ENCODE data around the gene FZR1. TPM values are rescaled to one million over a fixed set of nuclear protein-coding genes. Genes with fewer than 3 reads are reported as not detected.

Gene FZR1
- total RNA-seq, 1 experiment from 2014 or later: 57.0 TPM

DNA sequence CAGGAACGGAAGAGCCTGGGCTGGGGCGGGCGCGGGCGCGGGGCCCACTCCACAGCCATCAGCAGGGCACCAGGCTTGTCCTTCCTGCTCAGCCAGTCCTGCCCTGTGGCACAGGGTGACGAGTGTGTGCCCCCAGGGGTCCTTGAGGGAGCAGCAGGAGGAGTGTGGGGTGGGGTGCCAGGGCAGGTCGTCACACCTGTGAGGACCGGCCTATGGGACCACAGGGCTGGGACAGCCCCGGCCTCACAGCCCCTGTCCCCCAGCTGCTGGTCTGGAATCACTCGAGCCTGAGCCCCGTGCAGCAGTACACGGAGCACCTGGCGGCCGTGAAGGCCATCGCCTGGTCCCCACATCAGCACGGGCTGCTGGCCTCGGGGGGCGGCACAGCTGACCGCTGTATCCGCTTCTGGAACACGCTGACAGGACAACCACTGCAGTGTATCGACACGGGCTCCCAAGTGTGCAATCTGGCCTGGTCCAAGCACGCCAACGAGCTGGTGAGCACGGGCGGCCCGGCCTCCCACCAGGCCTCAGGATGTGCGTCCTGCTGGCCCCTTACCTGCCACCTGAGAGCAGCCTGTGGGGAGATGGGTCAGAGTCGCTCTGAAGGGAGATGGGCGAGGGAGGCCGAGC, 26.2 kb downstream of the FZR1 start:
- Histone ChIP-seq H3K27ac (no peak overlapping the region), H3K9me2 (ENCODE audit: insufficient read depth) (no peaks in the 10 kb centered on the region), H2AFZ (no peak overlapping the region), H3K4me2 (no peak overlapping the region), H3K4me1 (replicated peaks; ENCODE audit: insufficient read depth) (no peaks in the 10 kb centered on the region), H3K79me2 (ENCODE audit: low read depth) (no peaks in the 10 kb centered on the region), H3K36me3 (ENCODE audit: low read depth) (no peaks in the 10 kb centered on the region), H3K27me3 (ENCODE audit: insufficient read depth, low read depth) (no peaks in the 10 kb centered on the region), H3F3A (ENCODE audit: insufficient read depth, low read depth) (no peaks in the 10 kb centered on the region), H3K4me3 (no peak overlapping the region), H4K20me1 (ENCODE audit: insufficient read depth) (no peaks in the 10 kb centered on the region; the same call in 1 of the 2 replicates), H3K9me3 (ENCODE audit: insufficient read depth, low read depth) (no peaks in the 10 kb centered on the region)
- ChIA-PET POLR2A (ENCODE audit: unreplicated experiment) (no interaction called here), CTCF (no interaction called here)
- no peak for DNase-seq
- no TSS peak for BruUV-seq (replicated peaks)
- intact Hi-C loops (cut with micrococcal nuclease; ENCODE audit: unreplicated experiment): no loop called here
- TF ChIP-seq CTCF (conservative IDR thresholded peaks at IDR 0.05): no peak
- no peak for TF ChIP-seq EZH2 (IDR thresholded peaks at IDR 0.05; ENCODE audit: low read depth)

GRCh38 chr19:3533033-3533432, 26.9 kb downstream of the FZR1 start:
- no peak overlapping the region for H3K4me3 ChIP-seq
- H4K20me1 ChIP-seq (ENCODE audit: insufficient read depth): no peaks in the 10 kb centered on the region; the same call in 1 of the 2 replicates
- no peak for DNase-seq
- no peak overlapping the region for H3K4me2 ChIP-seq
- no peak overlapping the region for H3K27ac ChIP-seq
- H3K27me3 ChIP-seq (ENCODE audit: insufficient read depth, low read depth): no peaks in the 10 kb centered on the region
- intact Hi-C loops (cut with micrococcal nuclease; ENCODE audit: unreplicated experiment): no loop called here
- no peak overlapping the region for H2AFZ ChIP-seq
- no peak for TF ChIP-seq CTCF (conservative IDR thresholded peaks at IDR 0.05)
- TF ChIP-seq EZH2 (IDR thresholded peaks at IDR 0.05; ENCODE audit: low read depth): no peak
- ChIA-PET POLR2A (ENCODE audit: unreplicated experiment) (no interaction called here), CTCF (no interaction called here)
- H3K9me3 ChIP-seq (ENCODE audit: insufficient read depth, low read depth): no peaks in the 10 kb centered on the region
- no peaks in the 10 kb centered on the region for H3F3A ChIP-seq (ENCODE audit: insufficient read depth, low read depth)
- BruUV-seq (replicated peaks): no TSS peak
- no peaks in the 10 kb centered on the region for H3K36me3 ChIP-seq (ENCODE audit: low read depth)
- no peaks in the 10 kb centered on the region for H3K4me1 ChIP-seq (replicated peaks; ENCODE audit: insufficient read depth)
- no peaks in the 10 kb centered on the region for H3K9me2 ChIP-seq (ENCODE audit: insufficient read depth)
- H3K79me2 ChIP-seq (ENCODE audit: low read depth): no peaks in the 10 kb centered on the region

GRCh38 chr19:3533563-3534216, 27.6 kb downstream of the FZR1 start:
- no TSS peak for BruUV-seq (replicated peaks)
- POLR2A ChIA-PET (ENCODE audit: unreplicated experiment): no interaction called here

More at GRCh38 chr19:3533563-3534216, 27.6 kb downstream of the FZR1 start:
- no peaks in the 10 kb centered on the region for H3F3A ChIP-seq (ENCODE audit: insufficient read depth, low read depth)
- H3K27me3 ChIP-seq (ENCODE audit: insufficient read depth, low read depth): no peaks in the 10 kb centered on the region
- no peaks in the 10 kb centered on the region for H3K79me2 ChIP-seq (ENCODE audit: low read depth)
- H3K36me3 ChIP-seq (ENCODE audit: low read depth): no peaks in the 10 kb centered on the region
- TF ChIP-seq EZH2 (IDR thresholded peaks at IDR 0.05; ENCODE audit: low read depth): no peak
- TF ChIP-seq CTCF (conservative IDR thresholded peaks at IDR 0.05): no peak
- H3K9me3 ChIP-seq (ENCODE audit: insufficient read depth, low read depth): no peaks in the 10 kb centered on the region
- H3K4me1 ChIP-seq (replicated peaks; ENCODE audit: insufficient read depth): no peaks in the 10 kb centered on the region
- H4K20me1 ChIP-seq (ENCODE audit: insufficient read depth): no peaks in the 10 kb centered on the region; the same call in 1 of the 2 replicates
- H3K27ac ChIP-seq: no peak overlapping the region
- no peak overlapping the region for H2AFZ ChIP-seq
- DNase-seq: no peak
- CTCF ChIA-PET: no interaction called here
- H3K9me2 ChIP-seq (ENCODE audit: insufficient read depth): no peaks in the 10 kb centered on the region
- H3K4me2 ChIP-seq: no peak overlapping the region
- intact Hi-C loops (cut with micrococcal nuclease; ENCODE audit: unreplicated experiment): no loop called here
- no peak overlapping the region for H3K4me3 ChIP-seq
